H1 (cell line): ENCODE results near the gene LILRB2. TPM values are rescaled to one million over a fixed set of nuclear protein-coding genes. Genes with fewer than 3 reads are reported as not detected.
A peak's percentile ranks its signal among the peaks of the same experiment; 100 is the strongest.

Source experiments
- CTCF ChIA-PET: fragments of 300-600 bp; sonication (Branson Sonifier 250); formaldehyde crosslinking; loops from one replicate; lab custom pipeline; 2021; ENCODE audit not compliant: partially characterized antibody; lab: Charles Lee
- POLR2A ChIA-PET: fragments of 300-600 bp; sonication (Branson Sonifier 250); formaldehyde crosslinking; loops from one replicate; lab custom pipeline; 2021; ENCODE audit warnings: inconsistent platforms; ENCODE audit not compliant: partially characterized antibody; lab: Charles Lee
- DNase-seq, 2 experiments: peaks; one replicate each; pipeline versions ENCODE4 v3.0.0 to v3.0.0-alpha.2; 2010 to 2022; ENCODE audit warnings: low spot score in 2 of 2, low read depth in 1 of 2, mixed read lengths in 1 of 2
- FAIRE-seq: peaks from 2 replicates; lab custom pipeline; 2011; peaks lifted over from hg19 to GRCh38; lab: Jason Lieb, UNC
- H2AFZ ChIP-seq: 2 replicates; pipeline ENCODE4 v1.8.1; 2012; ENCODE audit warnings: low read length, inconsistent platforms
- H2AK5ac ChIP-seq: 2 replicates; pipeline ENCODE4 v1.6.1; 2013; ENCODE audit warnings: low read depth, low read length
- H2BK120ac ChIP-seq: replicated peaks from 2 replicates; pipeline ENCODE3; 2013; ENCODE audit warnings: low read depth, low read length, inconsistent platforms
- H2BK12ac ChIP-seq: 2 replicates; pipeline ENCODE4 v1.6.1; 2013; ENCODE audit warnings: low read depth, low read length
- H2BK15ac ChIP-seq: 2 replicates; pipeline ENCODE4 v1.6.1; 2013; ENCODE audit warnings: low read length
- H2BK20ac ChIP-seq: 2 replicates; pipeline ENCODE4 v1.6.1; 2013; ENCODE audit warnings: low read length
- H2BK5ac ChIP-seq: 2 replicates; pipeline ENCODE4 v1.6.1; 2013; ENCODE audit warnings: low read depth, low read length
- H3K14ac ChIP-seq: 2 replicates; pipeline ENCODE4 v1.6.1; 2013; ENCODE audit warnings: inconsistent platforms; ENCODE audit not compliant: insufficient read length
- H3K18ac ChIP-seq: 2 replicates; pipeline ENCODE4 v1.6.1; 2013; ENCODE audit warnings: low read length; ENCODE audit errors: extremely low read depth
- H3K23ac ChIP-seq: 2 replicates; pipeline ENCODE4 v1.6.1; 2013; ENCODE audit warnings: inconsistent platforms; ENCODE audit not compliant: insufficient read length
- H3K23me2 ChIP-seq: 2 replicates; pipeline ENCODE4 v1.6.1; 2013; ENCODE audit warnings: low read depth, low read length
- H3K27ac ChIP-seq: 2 replicates; pipeline ENCODE4 v1.6.1; 2011; ENCODE audit warnings: low read depth, low read length, inconsistent platforms
- H3K27me3 ChIP-seq, 4 experiments: replicated peaks in 1 of 4; 1 replicate in 1 of 4; 2 replicates in 3 of 4; pipeline versions ENCODE4 v1.6.1 to v1.8.1; 2011 to 2013; ENCODE audit warnings: low read length in 3 of 4, mild to moderate bottlenecking in 3 of 4, inconsistent platforms in 2 of 4, mixed read lengths in 2 of 4, moderate library complexity in 1 of 4; ENCODE audit not compliant: control insufficient read depth in 3 of 4, insufficient read depth in 3 of 4; ENCODE audit errors: extremely low read depth in 1 of 4
- H3K36me3 ChIP-seq, 4 experiments: 2 replicates each; pipeline versions ENCODE4 v1.6.1 to v1.8.1; 2011 to 2013; ENCODE audit warnings: mild to moderate bottlenecking in 4 of 4, low read length in 3 of 4, moderate library complexity in 2 of 4, control low read depth in 1 of 4, inconsistent platforms in 1 of 4; ENCODE audit not compliant: insufficient read depth in 4 of 4, control insufficient read depth in 2 of 4
- H3K4ac ChIP-seq: replicated peaks from 2 replicates; pipeline ENCODE3; 2013; ENCODE audit warnings: low read length, low read depth, mixed read lengths, inconsistent platforms; ENCODE audit not compliant: insufficient read length
- H3K4me1 ChIP-seq, 4 experiments: replicated peaks in 1 of 4; 1 replicate in 1 of 4; 2 replicates in 3 of 4; pipeline versions ENCODE4 v1.6.1 to v1.8.1; 2011 to 2013; ENCODE audit warnings: low read length in 3 of 4, inconsistent platforms in 2 of 4, mixed read lengths in 1 of 4; ENCODE audit not compliant: insufficient read depth in 4 of 4, control insufficient read depth in 3 of 4
- H3K4me2 ChIP-seq, 2 experiments: 2 replicates each; pipeline versions ENCODE4 v1.6.1 to v1.8.1; 2011 to 2013; ENCODE audit warnings: low read depth in 2 of 2, low read length in 2 of 2, control low read depth in 1 of 2, inconsistent platforms in 1 of 2, mild to moderate bottlenecking in 1 of 2; ENCODE audit not compliant: insufficient read depth in 1 of 2
- H3K4me3 ChIP-seq, 4 experiments: fragments of 200-600, 300-600 bp in 1 of 4; sonication (generic), shearing (Covaris generic), sonication (Bioruptor Twin) in 1 of 4; 2 replicates each; pipeline versions ENCODE4 v1.5.1 to v1.8.1; 2011 to 2016; ENCODE audit warnings: low read length in 4 of 4, low read depth in 3 of 4, control low read depth in 2 of 4, inconsistent platforms in 2 of 4, mild to moderate bottlenecking in 2 of 4, mixed read lengths in 1 of 4, moderate library complexity in 1 of 4; ENCODE audit not compliant: insufficient read depth in 2 of 4; ENCODE audit errors: extremely low read depth in 1 of 4
- H3K56ac ChIP-seq: replicated peaks from 2 replicates; pipeline ENCODE3; 2013; ENCODE audit warnings: low read depth, mild to moderate bottlenecking, mixed read lengths, low read length, inconsistent platforms; ENCODE audit not compliant: insufficient read length
- H3K79me1 ChIP-seq: 2 replicates; pipeline ENCODE4 v1.6.1; 2013; ENCODE audit warnings: low read depth, low read length, control low read depth
- H3K79me2 ChIP-seq, 2 experiments: 2 replicates each; pipeline versions ENCODE4 v1.6.1 to v1.8.1; 2012 to 2013; ENCODE audit warnings: low read length in 2 of 2, mild to moderate bottlenecking in 2 of 2, inconsistent platforms in 1 of 2; ENCODE audit not compliant: insufficient read depth in 2 of 2, control insufficient read depth in 1 of 2
- H3K9ac ChIP-seq, 4 experiments: replicated peaks in 1 of 4; 1 replicate in 1 of 4; 2 replicates in 3 of 4; pipeline versions ENCODE4 v1.6.1 to v1.8.1; 2011 to 2013; ENCODE audit warnings: low read depth in 3 of 4, low read length in 3 of 4, control low read depth in 2 of 4, mild to moderate bottlenecking in 2 of 4, moderate library complexity in 2 of 4, inconsistent platforms in 1 of 4; ENCODE audit errors: extremely low read depth in 1 of 4
- H3K9me3 ChIP-seq, 2 experiments: 2 replicates each; pipeline versions ENCODE4 v1.6.1 to v1.8.1; 2012 to 2013; ENCODE audit warnings: mild to moderate bottlenecking in 2 of 2, moderate library complexity in 2 of 2, control low read depth in 1 of 2, inconsistent platforms in 1 of 2, low read depth in 1 of 2, low read length in 1 of 2, mixed read lengths in 1 of 2; ENCODE audit not compliant: insufficient read depth in 2 of 2
- H4K20me1 ChIP-seq, 2 experiments: replicated peaks in 1 of 2; 2 replicates each; pipeline versions ENCODE3 to v1.8.1; 2011 to 2013; ENCODE audit warnings: inconsistent platforms in 2 of 2, low read length in 2 of 2, mild to moderate bottlenecking in 1 of 2; ENCODE audit not compliant: insufficient read depth in 2 of 2, control insufficient read depth in 1 of 2
- H4K5ac ChIP-seq: 2 replicates; pipeline ENCODE4 v1.6.1; 2013; ENCODE audit warnings: low read length, low read depth, mixed read lengths, inconsistent platforms; ENCODE audit not compliant: insufficient read length
- H4K8ac ChIP-seq: 2 replicates; pipeline ENCODE4 v1.8.0; 2013; ENCODE audit warnings: mild to moderate bottlenecking, moderate library complexity, low read length, inconsistent platforms; ENCODE audit not compliant: insufficient read depth; ENCODE audit errors: extremely low read depth
- H4K91ac ChIP-seq: replicated peaks from 2 replicates; pipeline ENCODE3; 2013; ENCODE audit warnings: low read length, mixed read lengths, inconsistent platforms; ENCODE audit not compliant: insufficient read length
- KDM1A ChIP-seq: fragments of 200-600, 300-600 bp; sonication (generic); IDR thresholded peaks from 2 replicates; pipeline ENCODE4 v1.7.1; 2016; ENCODE audit warnings: mild to moderate bottlenecking, low read length, borderline replicate concordance
- PHF8 ChIP-seq: fragments of 200-600 bp; sonication (generic); conservative IDR thresholded peaks from 2 replicates; pipeline ENCODE4 v1.7.1; 2012; ENCODE audit warnings: low read depth, mild to moderate bottlenecking, inconsistent platforms, low read length, moderate library complexity
- WGBS, 2 experiments: shearing (Covaris generic) in 1 of 2; methylation state at CpG; one replicate each; pipeline versions ENCODE4 v1.1.6 to v1.1.7; 2013 to 2015; ENCODE audit warnings: low lambda C conversion rate in 2 of 2, mixed read lengths in 2 of 2, inconsistent platforms in 1 of 2, low coverage in 1 of 2, missing lambda C conversion rate in 1 of 2; ENCODE audit not compliant: insufficient replicate concordance in 2 of 2, insufficient coverage in 1 of 2, insufficient read length in 1 of 2; ENCODE audit errors: extremely low coverage in 1 of 2, missing lambda C conversion rate in 1 of 2; 5-methylcytosine and 5-hydroxymethylcytosine counted together
- polyA plus RNA-seq, 7 experiments: library from polyadenylated mRNA; depleted of rRNA in 3 of 7; stranded (reverse) in 5 of 7; unstranded in 2 of 7; fragments of >200 nt in 5 of 7; fragments of 200-250 nt in 2 of 7; gene quantifications; 1 replicate in 5 of 7; 2 replicates in 1 of 7; 4 replicates in 1 of 7; pipeline versions ENCODE4 v1.2.1 to v1.2.3, GENCODE V29; 2011 to 2013; ENCODE audit warnings: missing spikeins in 2 of 7, mixed read lengths in 2 of 7
- total RNA-seq: library from RNA; stranded (reverse); fragmentation: NEBNext Ultra II Directional; extraction: Animal tissue kit (Norgen Biotek cat#: 25700); gene quantifications from 2 replicates; pipeline ENCODE4 v1.2.1, GENCODE V29; 2021
- TF ChIP-seq, protein P1 (sequence below), 3 experiments: IDR thresholded peaks; 1 replicate in 2 of 3; 2 replicates in 1 of 3; pipeline versions ENCODE4 v1.5.1 to v1.6.1; 2011; ENCODE audit warnings: low read length in 3 of 3, mild to moderate bottlenecking in 3 of 3, inconsistent platforms in 2 of 3, low read depth in 1 of 3, moderate library complexity in 1 of 3; ENCODE audit not compliant: insufficient read depth in 1 of 3; ENCODE audit errors: control extremely low read depth in 1 of 3

LILRB2 gene
- total and polyA plus RNA-seq, 2 of the 8 experiments (the other 6 are each of a cell fraction or from before 2014, with no cell fraction given): not detected

DNA sequence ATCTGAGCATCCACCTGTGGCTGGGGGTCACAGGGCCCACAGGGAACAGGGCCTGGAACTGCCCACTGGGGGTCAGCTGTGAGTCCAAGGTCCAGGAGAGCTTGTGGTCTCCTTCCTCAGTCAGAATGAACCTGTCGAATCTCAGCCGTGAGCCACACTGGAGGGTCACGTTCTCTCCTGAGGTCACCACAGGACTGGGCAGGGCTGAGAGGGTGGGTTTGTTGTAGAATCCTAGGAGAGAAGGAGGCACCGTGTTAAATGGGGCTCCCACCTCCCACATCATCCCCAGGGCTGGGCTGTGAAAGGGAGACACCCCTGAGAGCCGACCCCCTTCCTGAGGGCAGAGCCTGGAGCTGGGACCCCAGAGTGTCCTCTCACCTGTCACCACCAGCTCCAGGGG is 30.6 kb upstream of the LILRB2 start:
- Histone ChIP-seq H3K4me1 (no peaks in the 10 kb centered on the region), H3K4me2 (no peak overlapping the region), H3K36me3 (no peaks in the 10 kb centered on the region)

More for the DNA sequence above, 30.6 kb upstream of the LILRB2 start:
- Histone ChIP-seq H2BK12ac (no peak overlapping the region), H2BK15ac (no peak overlapping the region), H3K9ac (no peak overlapping the region), H3K14ac (no peak overlapping the region), H4K5ac (no peak overlapping the region), H3K79me1 (no peaks in the 10 kb centered on the region), H2AFZ (no peak overlapping the region), H3K9me3 (no peaks in the 10 kb centered on the region), H3K56ac (no peak overlapping the region), H2BK5ac (no peak overlapping the region), H3K18ac (no peak overlapping the region), H4K20me1 (peaks cover 0 to 1% of the 10 kb centered on the region in 2 experiments), H3K27ac (no peak overlapping the region), H3K23me2 (no peaks in the 10 kb centered on the region), H4K91ac (no peak overlapping the region), H3K23ac (no peak overlapping the region), H2BK120ac (no peak overlapping the region), H3K4me3 (no peak overlapping the region), H4K8ac (no peak overlapping the region), H2AK5ac (no peak overlapping the region), H3K27me3 (no peaks in the 10 kb centered on the region), H3K4ac (no peak overlapping the region), H3K79me2 (no peaks in the 10 kb centered on the region), H2BK20ac (no peak overlapping the region)
- FAIRE-seq (no peak), DNase-seq (no peak)
- POLR2A ChIA-PET: interaction anchor here (1.3 kb wide), 1 partner anchor 100 kb away, joined by 3 read pairs; no protein-coding TSS in a partner anchor
- 78% methylated on average over 5 of the region's 5 CpGs; no CpG with 5 or more reads in 1 of the 2 experiments for WGBS, 2 experiments
- CTCF ChIA-PET: no interaction called here
- TF ChIP-seq, protein P1, sequence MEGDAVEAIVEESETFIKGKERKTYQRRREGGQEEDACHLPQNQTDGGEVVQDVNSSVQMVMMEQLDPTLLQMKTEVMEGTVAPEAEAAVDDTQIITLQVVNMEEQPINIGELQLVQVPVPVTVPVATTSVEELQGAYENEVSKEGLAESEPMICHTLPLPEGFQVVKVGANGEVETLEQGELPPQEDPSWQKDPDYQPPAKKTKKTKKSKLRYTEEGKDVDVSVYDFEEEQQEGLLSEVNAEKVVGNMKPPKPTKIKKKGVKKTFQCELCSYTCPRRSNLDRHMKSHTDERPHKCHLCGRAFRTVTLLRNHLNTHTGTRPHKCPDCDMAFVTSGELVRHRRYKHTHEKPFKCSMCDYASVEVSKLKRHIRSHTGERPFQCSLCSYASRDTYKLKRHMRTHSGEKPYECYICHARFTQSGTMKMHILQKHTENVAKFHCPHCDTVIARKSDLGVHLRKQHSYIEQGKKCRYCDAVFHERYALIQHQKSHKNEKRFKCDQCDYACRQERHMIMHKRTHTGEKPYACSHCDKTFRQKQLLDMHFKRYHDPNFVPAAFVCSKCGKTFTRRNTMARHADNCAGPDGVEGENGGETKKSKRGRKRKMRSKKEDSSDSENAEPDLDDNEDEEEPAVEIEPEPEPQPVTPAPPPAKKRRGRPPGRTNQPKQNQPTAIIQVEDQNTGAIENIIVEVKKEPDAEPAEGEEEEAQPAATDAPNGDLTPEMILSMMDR (IDR thresholded peaks at IDR 0.05; ENCODE audit: control extremely low read depth in 1 of 3, insufficient read depth in 1 of 3, low read depth in 1 of 3, low read length in 3 of 3): peak in 1 of 3 experiments; percentile 13; a peak in 1 of 4 replicates
- TF ChIP-seq KDM1A (no peak), PHF8 (no peak)
